NCI-H2227 treated with DMSO at 0.1 percent for 48 hours (cell line): ENCODE results near the gene LGALS7B.
"Not testable (repeated sequence)": the region's sequence is repeated elsewhere in the genome, so short reads cannot be mapped to it uniquely, and the experiment has no call there.

Experiments used
- DNase-seq: peaks from one replicate; lab custom pipeline; 2025; lab: John Stamatoyannopoulos, UW

LGALS7B gene

DNA sequence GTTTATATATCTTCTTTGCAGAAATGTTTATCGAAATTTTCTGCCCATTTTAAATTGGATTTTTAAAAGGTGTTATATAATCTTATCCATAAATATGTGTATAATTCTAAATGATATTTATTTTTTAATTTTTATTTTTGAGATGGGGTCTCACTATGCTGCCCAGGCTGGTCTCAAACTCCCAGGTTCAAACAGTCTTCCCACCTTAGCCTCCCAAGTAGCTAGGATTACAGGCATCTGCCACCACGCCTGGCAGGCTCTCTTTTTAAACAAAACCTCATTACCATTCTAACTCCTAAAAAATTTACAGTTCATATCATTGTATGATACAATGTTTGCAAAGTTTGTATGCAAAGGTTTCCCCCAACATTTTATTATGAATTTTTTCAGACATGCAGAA lies 7.2 kb downstream of the LGALS7B start:
- DNase-seq = no peak

DNA sequence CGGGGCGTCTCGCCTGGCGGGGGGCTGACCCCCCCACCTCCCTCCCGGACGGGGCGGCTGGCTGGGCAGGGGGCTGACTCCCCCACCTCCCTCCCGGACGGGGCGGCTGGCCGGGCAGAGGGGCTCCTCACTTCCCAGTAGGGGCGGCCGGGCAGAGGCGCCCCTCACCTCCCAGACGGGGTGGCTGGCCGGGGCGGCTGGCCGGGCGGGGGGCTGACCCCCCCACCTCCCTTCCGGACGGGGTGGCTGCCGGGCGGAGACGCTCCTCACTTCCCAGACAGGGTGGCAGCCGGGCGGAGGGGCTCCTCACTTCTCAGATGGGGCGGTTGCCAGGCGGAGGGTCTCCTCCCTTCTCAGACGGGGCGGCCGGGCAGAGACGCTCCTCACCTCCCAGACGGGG lies 8.8 kb downstream of the LGALS7B start:
- DNase-seq = not testable (repeated sequence)

DNA sequence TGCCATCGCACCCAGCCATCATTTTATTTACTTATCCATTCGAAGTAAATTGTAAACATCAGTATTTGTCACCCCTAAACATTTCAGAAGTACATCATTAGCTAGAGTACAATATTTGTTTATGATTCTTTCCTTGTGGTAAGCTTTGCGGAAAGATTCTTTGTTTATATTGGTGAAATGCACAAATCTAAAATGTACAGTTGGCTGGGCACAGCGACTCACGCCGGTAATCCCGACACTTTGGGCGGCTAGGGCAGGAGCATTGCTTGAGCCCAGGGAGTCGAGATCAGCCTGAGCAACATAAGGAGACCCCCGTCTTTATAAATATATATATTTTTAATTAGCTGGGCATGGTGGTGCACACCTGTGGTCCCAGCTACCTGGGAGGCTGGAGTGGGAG lies 10.1 kb downstream of the LGALS7B start:
- no peak for DNase-seq

DNA sequence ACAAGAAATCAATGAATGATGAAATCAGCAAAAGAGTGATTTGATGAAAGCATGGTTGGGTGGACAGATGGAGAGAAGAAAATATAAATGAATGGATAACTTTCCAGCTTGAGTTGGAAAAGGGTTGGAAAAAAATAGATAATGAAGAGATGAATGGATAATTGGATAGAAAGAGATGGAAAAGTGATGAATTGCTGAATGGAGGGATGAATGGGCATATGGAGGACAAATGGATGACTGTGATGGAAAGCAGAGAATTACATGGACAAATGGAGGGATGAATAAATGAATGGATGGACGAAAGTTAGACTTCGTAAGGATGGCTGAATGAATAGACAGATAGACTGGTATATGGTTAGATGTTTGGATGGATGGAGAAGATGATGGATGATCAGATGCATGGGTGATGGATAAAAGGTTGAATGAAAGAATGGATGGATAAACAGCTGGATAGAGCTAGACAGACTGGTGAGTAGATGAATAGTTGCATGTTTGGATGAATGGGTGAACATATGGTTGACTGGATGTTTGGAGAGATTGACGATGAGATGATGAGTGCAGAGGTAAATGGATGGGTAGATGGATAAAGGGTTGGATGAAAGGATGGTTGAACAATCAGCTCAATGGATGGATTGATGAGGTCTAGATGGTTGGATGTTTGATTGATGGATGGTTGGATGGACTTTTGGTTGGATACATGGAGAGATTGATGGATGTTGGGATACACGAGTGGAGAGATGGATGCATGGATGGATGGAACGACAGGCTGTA lies 11.8 kb downstream of the LGALS7B start:
- no peak for DNase-seq

DNA sequence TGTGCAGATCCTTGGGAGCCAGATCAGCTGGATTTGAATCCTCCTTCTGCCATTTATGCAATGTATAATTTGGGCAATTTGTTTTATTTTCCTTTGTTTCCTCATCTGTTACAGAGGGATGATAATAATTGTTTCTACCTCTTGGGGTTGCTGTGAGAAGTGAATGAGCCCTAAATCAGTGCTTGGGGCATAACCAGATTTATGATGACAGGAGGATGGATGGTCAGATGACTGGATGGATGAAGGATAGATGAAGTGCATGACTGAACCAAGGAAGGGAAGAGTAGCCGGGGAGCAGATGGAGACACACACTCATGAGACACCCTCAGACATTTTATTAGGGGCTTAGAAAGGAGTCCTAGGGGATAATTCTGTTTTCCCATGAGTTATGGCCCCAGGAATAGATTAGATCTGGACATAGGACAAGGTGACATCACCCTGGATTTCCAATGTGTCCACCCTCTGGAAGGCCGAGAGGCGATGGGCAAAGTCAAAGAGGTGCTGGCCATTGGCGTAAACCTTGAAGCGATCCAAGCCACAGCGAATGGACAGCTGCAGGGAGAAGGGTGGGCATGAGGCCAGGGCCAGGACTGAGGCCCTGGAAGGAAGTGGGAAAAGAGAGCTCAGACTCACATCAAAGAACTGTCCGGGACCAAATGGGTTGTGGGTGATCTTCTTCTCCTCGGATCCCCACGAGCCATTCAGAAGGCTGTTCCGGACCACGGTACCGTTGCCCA lies 12.5 kb downstream of the LGALS7B start:
- no peak for DNase-seq

DNA sequence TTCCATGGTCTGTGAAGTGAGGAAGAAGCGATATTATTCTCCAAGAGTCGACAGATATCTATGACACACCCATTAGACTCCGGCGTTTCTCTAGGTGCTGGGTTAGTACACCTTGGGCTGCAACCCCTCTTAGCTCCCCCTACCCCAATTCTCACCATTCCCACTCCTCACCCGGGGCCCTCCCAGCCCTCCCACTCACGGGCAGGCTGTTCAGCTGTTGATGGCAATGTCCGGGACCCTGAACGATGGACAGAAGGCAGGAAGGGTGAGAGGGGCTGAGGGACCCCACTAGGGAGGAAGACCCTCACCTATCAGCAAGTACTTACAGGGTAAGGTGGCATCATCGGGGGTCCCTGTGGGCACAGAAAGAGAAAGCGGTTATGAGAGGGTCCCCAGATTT lies 14.5 kb downstream of the LGALS7B start:
- DNase-seq = no peak

DNA sequence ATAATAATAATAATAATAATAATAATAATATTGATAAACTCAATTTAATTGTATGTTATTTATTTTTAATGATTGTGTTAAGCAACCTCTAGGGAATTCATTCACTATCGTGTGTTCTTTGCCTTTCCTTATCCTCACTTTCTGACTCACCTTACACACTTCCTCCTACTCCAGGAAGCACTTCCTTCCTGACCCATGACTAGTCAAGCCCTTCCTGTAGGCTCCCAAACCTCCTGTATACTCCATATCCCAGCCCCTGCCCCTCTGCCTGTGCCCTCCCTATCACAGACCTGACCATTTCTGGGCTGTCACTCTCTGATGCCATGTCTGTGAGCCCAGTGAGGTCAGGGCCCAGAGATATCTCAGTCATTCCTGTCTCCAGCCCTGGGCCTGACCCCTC lies 16.2 kb downstream of the LGALS7B start:
- no peak for DNase-seq

DNA sequence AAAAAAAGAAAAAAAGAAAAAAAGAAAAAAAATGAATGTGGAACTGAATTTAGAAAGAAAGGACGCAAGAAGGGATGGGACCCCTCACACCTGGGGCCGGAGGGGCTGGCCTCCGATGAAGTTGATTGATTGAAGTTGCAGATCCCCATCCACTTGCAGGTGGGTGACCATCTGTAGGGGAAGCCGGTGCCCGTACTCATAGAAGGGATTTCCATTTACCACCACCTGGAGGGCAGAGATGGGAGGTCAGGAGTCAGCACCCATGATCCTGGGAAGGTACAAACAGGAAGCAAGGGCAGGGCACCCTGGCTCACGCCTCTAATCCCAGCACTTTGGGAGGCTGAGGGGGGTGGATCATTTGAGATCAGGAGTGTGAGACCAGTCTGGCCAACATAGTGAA lies 17.4 kb downstream of the LGALS7B start:
- no peak for DNase-seq

DNA sequence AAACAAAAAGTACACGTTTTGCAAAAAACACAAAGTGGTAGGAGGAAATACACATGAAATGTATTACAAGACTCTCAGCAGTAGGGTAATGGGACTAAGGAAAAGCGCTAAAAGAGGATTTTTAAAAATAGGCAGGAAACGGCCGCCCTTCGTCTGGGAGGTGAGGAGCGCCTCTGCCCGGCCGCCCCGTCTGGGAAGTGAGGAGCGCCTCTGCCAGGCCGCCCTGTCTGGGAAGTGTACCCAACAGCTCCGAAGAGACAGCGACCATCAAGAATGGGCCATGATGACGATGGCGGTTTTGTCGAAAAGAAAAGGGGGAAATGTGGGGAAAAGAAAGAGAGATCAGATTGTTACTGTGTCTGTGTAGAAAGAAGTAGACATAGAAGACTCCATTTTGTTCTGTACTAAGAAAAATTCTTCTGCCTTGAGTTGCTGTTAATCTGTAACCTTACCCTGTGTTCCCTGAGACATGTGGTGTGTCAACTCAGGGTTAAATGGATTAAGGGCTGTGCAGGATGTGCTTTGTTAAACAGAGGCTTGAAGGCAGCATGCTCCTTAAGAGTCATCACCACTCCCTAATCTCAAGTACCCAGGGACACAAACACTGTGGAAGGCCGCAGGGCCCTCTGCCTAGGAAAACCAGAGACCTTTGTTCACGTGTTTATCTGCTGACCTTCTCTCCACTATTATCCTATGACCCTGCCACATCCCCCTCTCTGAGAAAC lies 18.5 kb downstream of the LGALS7B start:
- not testable (repeated sequence) for DNase-seq

DNA sequence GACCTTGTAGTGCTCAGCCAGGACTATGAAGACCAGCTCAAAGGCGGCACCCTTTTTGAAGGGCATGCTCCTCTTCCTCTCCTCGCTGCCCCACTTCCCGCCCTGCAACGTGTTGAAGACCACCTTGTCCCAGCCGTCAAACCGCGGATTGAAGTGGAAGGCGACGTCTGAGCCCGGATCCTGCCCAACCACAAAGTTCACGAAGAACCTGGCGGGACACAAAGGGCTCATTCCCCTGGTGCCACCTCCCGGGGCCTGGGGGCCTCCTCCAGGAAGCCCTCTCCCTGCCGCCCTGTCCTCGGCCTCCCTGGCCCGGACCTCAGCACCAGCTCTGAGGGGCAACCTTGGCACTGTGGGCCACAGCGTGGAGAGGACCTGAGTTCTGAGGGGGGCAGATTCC lies 19.7 kb downstream of the LGALS7B start:
- no peak for DNase-seq

DNA sequence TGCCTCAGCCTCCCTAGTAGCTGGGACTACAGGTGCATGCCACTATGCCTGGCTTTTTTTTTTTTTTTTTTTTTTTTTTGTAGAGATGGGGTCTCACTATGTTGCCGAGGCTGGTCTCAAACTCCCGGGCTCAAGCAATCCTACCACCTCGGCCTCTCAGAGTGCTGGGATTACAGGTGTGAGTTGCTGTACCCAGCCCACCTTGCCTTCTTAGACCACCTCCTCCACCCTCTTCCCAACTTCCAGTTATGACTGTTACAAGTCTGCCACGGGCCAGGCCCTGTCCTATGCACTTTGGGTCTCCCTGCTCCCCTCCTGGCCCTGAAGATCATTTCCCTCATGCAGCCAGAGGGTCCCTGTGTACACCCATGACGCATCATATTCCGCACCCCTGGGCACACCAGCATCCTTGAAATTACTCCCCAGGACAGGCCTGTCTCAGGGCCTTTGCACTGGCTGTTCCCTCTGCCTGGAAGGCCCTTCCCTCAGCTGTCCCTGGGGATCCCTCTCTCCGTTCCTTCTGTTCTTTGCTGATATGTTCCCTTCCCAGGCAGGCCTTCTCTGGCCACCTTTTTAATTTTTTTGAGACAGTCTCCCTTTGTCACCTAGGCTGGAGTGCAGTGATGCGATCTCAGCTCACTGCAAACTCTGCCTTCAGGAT lies 20.7 kb downstream of the LGALS7B start:
- DNase-seq = no peak

DNA sequence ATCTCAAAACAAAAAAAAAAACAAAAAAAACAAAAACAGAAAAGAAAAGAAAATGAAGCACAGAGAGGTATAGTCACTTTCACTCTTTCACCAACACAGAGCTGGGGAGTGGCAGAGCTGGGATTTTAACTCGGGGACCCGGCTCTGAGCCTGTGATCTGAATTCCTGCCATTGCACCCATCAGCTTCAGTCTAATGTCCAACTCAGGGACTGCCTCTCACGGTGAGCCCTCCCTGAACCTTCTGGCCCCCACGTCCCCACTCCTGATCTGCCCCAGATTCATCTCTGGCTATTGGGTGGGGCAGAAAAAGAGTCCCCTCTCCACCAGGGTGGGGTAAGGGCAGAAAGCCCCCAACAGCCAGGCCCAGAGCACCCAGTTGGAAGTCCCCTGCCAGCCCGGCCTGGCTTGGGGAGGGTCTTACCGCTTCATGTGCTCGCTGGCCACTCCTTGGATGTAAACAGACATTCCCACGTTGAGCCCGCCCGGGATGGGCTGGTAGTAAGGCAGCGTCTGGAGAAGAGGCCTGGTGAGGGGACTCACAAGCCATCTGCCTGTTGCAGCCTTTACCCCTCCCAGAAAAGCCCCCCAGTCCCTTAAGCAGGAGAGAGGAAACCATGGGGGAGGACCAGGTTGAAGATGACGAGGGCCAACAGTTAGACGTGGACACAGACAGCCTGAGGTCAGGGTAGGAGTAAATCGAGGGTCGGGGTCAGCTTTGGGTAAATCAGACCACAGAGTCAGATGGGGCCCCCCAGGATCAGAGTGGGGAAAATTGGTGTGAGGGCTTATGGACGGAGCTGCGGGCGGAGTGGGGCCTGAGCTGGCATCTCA lies 23.2 kb downstream of the LGALS7B start:
- no peak for DNase-seq

DNA sequence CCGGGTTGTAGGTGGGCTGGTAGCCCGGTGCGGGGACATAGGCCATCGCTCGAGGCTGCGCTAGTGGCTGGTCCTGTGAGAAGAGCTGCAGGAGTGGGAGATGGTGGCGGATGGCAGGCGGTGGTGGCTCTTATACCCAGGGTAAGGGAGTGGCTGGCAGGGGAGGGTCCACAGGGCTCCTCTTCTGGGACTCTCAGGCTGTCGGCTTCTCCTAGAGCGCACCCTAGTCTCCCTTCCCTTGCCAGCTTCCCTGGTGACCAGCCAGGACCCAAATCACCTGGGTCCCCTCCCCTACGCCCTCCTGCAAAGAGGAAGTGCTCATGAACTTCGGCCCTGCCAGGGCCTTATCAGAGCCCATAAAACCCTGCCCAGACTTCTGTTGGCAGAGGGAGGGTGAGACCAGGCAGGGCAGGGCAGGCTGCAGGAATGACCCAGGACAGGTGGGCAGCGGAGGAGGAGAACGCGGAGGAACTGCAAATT lies 23.9 kb downstream of the LGALS7B start, which contains the start of gene LGALS4:
LGALS4 (minus strand) TSS at position 105 of the 480 bp plus-strand sequence; CDS start at position 46, 59 bp downstream.
- DNase-seq = no peak

DNA sequence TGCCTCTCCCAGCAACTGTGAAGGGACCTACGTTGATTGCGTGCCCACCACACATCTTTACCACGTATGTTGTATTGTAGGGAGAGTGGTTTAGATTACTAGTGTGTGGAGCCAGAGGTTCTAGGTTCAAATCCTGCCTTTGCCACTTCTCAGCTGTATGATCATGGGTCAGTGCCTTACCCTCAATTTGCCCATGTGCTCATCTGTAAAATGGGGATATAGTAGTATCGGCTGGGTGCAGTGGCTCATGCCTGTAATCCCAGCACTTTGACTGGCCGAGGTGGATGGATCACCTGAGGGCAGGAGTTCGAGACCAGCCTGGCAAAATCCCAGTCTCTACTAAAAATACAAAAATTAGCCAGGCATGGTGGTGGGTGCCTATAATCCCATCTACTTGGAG lies 24.3 kb downstream of the LGALS7B start:
- DNase-seq = no peak

DNA sequence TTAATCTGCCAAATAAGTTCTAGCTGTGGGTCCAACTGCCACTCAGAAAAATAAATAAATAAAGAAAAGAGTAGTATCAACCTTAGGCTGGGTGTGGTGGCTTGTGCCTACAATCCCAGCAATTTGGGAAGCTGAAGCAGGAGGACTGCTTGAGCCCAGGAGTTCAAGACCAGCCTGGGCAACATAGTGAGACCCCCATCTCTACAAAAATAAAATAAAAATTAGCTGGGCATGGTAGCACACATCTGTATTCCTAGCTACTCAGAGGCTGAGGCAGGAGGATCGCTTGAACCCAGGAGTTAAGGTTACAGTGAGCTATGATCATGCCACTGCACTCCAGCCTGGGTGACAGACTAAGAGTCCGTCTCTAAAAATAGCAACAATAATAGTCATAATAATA lies 24.9 kb downstream of the LGALS7B start:
- DNase-seq = not testable (repeated sequence)

DNA sequence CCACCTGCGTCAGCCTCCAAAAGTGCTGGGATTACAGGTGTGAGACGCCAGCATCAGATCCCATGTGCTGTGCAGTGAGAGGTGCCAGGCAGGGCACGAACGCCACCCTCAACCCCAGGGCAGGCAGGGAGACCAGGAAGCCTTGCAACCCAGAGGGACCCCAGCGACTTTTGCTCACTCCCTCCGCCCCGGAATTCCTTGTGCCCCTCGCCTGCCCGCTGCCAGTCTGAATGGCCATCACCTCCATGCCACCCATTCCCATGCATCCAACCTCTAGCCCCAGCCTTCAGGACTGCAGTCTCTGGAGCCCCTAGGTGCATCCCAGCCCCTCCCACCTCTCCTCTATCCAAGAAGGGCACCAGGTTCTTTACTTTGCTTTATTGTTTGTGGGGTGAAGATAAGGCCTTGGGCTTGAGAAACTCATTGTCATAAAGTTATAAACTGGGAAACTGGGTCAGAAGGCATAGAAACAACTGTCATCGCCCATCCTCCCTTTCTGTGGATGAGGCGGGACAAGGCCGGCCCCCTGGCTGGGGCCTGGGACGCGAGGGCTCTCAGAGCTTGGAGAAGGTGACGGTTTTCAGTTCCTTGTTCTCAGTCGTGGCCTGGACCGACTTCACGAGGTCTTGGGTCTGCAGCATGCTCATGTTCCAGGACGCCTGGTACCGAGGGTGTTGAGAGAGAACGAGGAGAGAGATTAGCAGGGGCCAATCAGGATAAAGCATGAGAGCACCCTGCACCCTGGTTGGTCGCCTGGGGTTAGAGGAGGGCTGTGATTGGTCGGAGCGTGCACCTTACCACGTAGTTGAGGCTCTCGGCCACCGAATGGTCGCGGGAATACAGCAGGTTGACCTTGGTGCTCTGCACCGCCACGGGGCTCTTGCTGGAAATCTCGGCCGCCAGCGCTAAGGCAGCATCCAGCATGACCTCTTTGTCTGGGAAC lies 26.3 kb downstream of the LGALS7B start:
- DNase-seq = no peak

DNA sequence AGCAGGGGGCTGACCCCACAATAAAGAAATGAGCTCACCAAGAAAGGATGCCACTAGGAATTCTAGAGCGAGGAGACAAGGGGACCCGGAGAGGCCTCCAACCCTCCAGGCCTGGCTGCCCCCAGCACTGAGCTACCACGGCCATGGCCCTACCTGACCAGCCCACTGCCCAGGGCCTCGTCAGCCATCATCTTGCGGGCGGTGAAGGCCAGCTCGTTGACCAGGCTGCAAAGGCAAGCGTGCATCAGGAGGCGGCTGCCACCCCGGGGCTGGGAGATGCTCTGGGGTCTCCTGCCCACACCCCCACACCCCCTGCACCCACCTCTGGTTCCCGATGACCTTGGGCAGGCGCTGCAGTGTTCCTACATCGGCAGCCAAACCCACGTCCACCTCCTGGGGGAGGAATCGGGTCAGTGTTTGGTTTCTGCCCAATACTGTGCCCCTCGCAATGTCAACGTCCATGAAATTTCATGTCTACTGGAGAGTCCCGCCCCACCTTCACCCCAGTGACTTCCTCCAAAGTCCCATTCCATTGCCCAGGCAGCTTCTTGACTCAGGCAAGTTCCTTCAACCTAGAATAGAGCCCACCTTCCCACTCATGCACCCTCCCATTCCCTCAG lies 27.2 kb downstream of the LGALS7B start:
- no peak for DNase-seq

DNA sequence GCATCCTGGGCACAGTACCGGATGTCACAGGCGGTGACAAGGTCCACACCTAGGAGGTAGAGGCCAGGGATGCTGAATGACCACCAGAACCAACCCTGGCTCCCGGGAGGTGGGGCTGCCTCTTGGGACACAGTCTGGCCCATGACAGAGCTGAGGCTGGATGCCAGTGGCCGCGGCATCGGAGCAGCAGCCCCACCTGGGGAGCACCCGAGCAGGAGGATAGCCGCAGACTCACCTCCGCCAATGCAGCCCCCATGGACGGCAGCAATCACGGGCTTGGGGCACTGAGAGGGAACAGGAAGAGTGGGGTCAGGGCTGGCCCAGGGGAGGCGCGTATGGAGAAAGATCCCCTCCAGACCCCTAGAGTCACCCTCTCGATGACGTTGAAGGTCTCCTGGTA lies 28.1 kb downstream of the LGALS7B start:
- no peak for DNase-seq

DNA sequence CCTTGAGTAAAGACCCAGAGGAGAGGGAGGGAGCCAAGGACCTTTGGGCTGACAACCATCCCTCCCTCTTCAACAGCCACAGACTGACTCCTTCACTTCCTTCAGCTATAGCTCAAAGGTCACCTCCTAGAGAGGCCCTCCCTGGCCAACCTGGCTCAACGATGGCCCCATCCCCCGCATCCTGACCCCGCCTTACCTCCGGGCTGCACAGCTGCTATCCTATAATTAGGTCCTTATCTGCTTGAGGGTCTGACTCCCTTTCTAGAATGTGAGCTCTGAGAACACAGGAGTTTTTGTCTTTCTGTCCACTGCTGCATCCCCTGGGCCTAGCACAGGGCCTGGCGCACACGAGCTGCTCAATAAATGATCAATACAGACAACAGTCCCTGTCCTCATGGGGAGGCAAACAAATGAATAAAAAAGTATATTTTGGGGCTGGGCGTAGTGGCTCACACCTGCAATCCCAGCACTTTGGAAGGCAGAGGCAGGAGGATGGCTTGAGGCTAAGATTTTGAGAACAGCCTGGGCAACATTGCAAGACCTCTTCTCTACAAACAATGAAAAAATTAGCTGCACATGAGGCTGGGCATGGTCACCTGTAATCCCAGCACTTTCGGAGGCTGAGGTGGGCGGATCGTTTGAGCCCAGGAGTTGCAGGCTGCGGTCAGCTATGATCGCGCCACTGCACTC lies 30.4 kb downstream of the LGALS7B start:
- peak; percentile 88 for DNase-seq
